Measurements from ENCODE around the gene RAB42. TPM values are rescaled to one million over a fixed set of nuclear protein-coding genes. Genes with fewer than 3 reads are reported as not detected.

The RAB42 gene
- total RNA-seq: 1 to 10 TPM; 3.5 to 5.9 (median 3.8) TPM
- long read RNA-seq, donor 1, transcript RAB42-202 (2 exons, 857 nt): major isoform, 10 of 11 reads
- long read RNA-seq, donor 1, partial matches to known transcripts: 0 of 11 reads
- long read RNA-seq, donor 1, other reads (novel, unspliced or antisense): 1 of 11 reads
- long read RNA-seq, donor 2, transcript RAB42-202 (2 exons, 857 nt): major isoform, 7 of 7 reads
- long read RNA-seq, donor 2, partial matches to known transcripts: 0 of 7 reads
- long read RNA-seq, donor 2, other reads (novel, unspliced or antisense): 0 of 7 reads

GRCh38 chr1:28591708-28592320 lies at the start of gene RAB42:
Gene RAB42, plus strand, starts transcription at chr1:28592265. Its CDS starts 247 bp downstream, at chr1:28592512.
- H3K9me3 ChIP-seq: no peaks in the 10 kb centered on the region
- no peaks in the 10 kb centered on the region for H3K36me3 ChIP-seq (ENCODE audit: low read depth)
- no peak for TF ChIP-seq CTCF (IDR thresholded peaks at IDR 0.05)
- DNase-seq: peak in 2 of 3 donors; percentile 51 to 62
- intact Hi-C loops (cut with DNase I, micrococcal nuclease): no loop called here
- peaks cover 8% of the 10 kb centered on the region for H3K4me1 ChIP-seq (ENCODE audit: low read depth)
- peak; percentile 12 for ATAC-seq
- peak within 1 kb of the TSS; percentile 11 for H3K4me3 ChIP-seq

- ATAC-seq: no peak
- H3K4me1 ChIP-seq (ENCODE audit: low read depth): no peaks in the 10 kb centered on the region
- TF ChIP-seq CTCF (IDR thresholded peaks at IDR 0.05): no peak
- no peak for DNase-seq
- no peaks in the 10 kb centered on the region for H3K9me3 ChIP-seq
- intact Hi-C loops (cut with DNase I, micrococcal nuclease): no loop called here
- no peaks in the 10 kb centered on the region for H3K36me3 ChIP-seq (ENCODE audit: low read depth)
- no peak overlapping the region for H3K4me3 ChIP-seq
These were observed 46.8 kb upstream of the RAB42 start for GRCh38 chr1:28545246-28545628.

GRCh38 chr1:28548318-28548717 lies 43.7 kb upstream of the RAB42 start:
- DNase-seq (no peak), ATAC-seq (no peak)
- Histone ChIP-seq H3K36me3 (ENCODE audit: low read depth) (no peaks in the 10 kb centered on the region), H3K4me3 (no peak overlapping the region), H3K9me3 (no peaks in the 10 kb centered on the region), H3K4me1 (ENCODE audit: low read depth) (peaks cover 10% of the 10 kb centered on the region)
- intact Hi-C loops (cut with DNase I, micrococcal nuclease): no loop called here
- TF ChIP-seq CTCF (IDR thresholded peaks at IDR 0.05): no peak

DNA sequence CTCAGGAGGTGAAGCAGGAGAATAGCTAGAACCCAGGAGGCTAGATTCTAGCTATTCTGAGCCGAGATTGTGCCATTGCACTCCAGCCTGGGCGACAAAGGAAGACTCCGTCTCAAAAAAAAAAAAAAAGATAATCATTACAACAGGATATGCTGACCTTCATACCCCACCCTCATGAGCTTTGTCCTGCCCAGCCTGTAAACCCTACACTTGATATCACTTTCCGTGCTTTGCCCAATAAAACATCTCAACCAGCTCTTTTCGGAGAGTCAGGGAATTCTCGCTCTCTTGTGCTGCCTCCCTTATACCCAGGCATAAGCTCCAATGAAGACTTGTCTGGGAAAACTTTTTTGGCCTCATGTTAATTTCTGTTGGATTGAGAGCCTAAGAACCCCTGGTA lies 40.7 kb upstream of the RAB42 start:
- TF ChIP-seq CTCF (IDR thresholded peaks at IDR 0.05): no peak
- DNase-seq: peak in 1 of 3 donors; percentile 43
- H3K4me1 ChIP-seq (ENCODE audit: low read depth): peaks cover 10% of the 10 kb centered on the region
- peak; percentile 42 for ATAC-seq
- no peak overlapping the region for H3K4me3 ChIP-seq
- H3K36me3 ChIP-seq (ENCODE audit: low read depth): no peaks in the 10 kb centered on the region
- H3K9me3 ChIP-seq: no peaks in the 10 kb centered on the region
- intact Hi-C loops (cut with DNase I, micrococcal nuclease): no loop called here

DNA sequence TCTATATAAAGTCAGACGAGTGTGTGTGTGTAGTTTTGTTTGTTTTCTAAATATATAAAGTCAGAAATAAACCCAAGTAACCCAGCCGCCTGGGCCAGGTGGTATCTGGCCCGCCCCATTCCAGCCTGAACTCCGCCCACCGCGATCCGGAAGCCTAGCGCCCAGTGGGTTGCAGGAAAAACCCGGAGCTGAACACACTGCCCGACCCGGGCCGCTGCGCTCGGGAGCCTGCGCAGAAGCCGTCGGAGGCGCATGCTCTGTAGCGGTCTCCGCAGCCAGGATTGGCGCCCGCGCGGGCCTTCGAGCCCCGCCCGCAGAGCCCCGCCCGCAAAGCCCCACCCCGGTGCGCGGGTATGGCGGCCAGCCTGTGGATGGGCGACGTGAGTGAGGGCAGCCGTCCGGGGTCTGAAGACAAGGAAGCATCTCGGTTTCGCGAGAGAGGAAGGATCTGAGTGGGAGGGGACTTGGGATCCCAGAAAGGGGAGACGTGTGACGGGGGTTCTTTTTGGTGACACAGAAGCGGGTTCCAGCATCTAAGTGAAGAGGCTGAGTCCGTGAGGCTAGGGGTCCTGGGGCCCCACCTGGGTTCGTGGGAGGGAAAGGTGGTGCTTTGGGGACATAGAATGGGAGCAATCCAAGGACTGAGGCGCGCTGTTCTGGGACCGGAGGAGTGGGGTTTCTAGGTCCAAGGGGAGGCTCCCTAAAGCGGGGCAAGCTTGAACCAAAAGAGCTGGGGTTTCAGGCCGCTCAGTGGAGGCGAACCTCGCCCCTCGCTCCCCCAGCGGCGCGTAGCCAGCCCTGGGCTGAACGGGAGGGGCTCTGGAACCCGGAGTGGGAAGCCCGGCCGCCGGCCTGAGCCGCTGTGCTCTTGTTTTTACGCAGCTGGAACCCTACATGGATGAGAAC lies 39.1 kb upstream of the RAB42 start, which contains the start of gene TRNAU1AP:
TSS of gene TRNAU1AP (plus strand) at position 328 of the 906 bp plus-strand sequence. CDS start at position 354, 26 bp downstream.
- Histone ChIP-seq H3K36me3 (ENCODE audit: low read depth) (no peaks in the 10 kb centered on the region), H3K9me3 (no peaks in the 10 kb centered on the region), H3K4me3 (peak within 1 kb of the TSS; percentile 69), H3K4me1 (ENCODE audit: low read depth) (peaks cover 10% of the 10 kb centered on the region)
- ATAC-seq (peak; percentile 98), DNase-seq (peak; percentile 98 to 99 (median 98))
- intact Hi-C loops (cut with DNase I, micrococcal nuclease): no loop called here
- no peak for TF ChIP-seq CTCF (IDR thresholded peaks at IDR 0.05)

All from mucosa of descending colon (tissue), 3 donors.